Activated naive CD4-positive, alpha-beta T cell (primary cell): ENCODE measurements around the gene SOAT1.
A peak's percentile ranks its signal among the peaks of the same experiment; 100 is the strongest.
"Not testable (repeated sequence)": the region's sequence is repeated elsewhere in the genome, so short reads cannot be mapped to it uniquely, and the experiment has no call there.

Source experiments
- DNase-seq, 4 experiments: peaks; one replicate each; lab custom pipeline; 2025; lab: John Stamatoyannopoulos, UW

Gene SOAT1

GRCh38 chr1:179353546-179353945, 59.9 kb downstream of the SOAT1 start:
- DNase-seq: no peak

DNA sequence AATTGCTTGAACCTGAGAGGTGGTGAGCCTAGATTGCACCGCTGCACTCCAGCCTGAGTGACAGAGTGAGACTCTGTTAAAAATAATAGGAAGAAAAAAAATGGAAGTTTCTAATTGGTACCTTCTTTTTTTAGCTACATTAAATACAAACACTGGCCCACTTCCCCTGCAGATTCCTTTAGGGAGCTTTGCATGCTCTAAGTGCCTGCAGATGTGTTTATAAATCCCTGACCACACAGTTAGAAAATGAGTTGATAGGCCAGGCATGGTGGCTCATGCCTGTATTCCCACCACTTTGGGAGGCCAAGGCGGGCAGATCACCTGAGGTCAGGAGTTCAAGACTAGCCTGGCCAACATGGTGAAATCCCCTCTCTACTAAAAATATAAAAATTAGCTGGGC, 68.0 kb downstream of the SOAT1 start:
- not testable (repeated sequence) for DNase-seq

DNA sequence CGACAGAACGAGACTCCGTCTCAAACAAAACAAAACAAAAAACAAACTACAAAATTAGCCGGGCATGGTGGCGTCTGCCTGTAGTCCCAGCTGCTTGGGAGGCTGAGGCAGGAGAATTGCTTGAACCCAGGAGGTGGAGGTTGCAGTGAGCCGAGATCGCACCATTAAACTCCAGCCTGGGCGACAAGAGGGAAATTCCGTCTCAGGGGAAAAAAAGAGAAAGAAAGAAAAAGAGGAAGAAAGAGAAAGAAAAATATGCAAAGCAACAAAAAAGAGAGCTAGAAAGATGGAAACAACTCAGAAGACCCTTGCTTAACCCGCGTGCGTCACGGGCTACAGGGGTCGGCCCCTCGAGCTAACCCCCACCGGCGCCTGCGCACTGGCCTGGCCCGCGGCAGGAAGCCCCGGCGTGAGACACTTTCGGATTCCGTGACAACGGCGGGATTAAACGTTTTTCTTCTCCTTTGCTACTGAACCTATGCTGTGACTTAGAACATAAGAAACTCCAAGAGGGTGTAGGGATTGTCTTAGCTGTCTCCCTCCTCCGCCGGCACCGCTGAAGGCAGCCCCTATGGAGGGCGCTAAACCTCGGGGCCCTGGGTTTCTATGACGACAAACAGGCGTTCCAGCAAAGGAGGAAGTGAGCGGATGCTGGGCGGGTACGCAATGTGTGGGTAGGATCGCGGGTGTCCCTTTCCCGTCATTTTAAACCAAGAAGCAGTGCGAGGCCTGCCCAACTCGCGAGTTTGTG, 71.9 kb downstream of the SOAT1 start, which contains the start of gene AXDND1:
AXDND1 (plus strand) TSS at position 630 of the 751 bp plus-strand sequence. CDS start 539 bp downstream, outside the sequence.
- peak; percentile 67 to 86 (median 76) for DNase-seq

GRCh38 chr1:179366093-179366800, 72.7 kb downstream of the SOAT1 start:
- DNase-seq: no peak

DNA sequence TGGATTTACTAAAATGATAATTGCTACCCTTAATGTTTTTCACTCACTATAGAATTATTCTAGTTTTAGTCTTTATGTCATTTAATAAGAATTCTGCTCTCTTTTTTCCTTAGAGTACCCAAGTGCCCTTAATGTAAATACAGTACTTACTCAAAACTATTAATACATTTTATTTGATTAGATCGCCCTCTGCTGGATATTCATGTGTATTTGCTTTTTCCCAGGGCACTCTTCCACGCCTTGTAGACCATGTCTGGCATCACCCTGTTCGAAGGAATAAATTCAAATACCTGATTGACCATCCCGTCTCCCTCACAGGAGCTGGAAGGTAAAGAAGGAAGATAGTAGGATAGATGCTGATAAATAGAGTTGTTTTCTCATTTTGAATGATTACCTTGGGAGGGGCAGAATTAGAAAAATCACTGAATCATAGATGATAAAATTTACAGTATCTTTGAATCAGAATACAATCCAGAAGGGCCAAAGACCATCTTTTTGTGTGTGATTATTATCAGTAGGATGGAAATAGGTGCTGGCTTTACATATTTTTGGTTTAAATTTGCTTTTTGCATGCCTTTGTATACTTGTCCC, 76.2 kb downstream of the SOAT1 start:
- peak in 1 of 4 experiments; percentile 2 for DNase-seq

GRCh38 chr1:179372160-179372559, 78.6 kb downstream of the SOAT1 start:
- DNase-seq: no peak

- no peak for DNase-seq
Observed at GRCh38 chr1:179376223-179376622, 82.6 kb downstream of the SOAT1 start.

- no peak for DNase-seq
Observed at GRCh38 chr1:179380299-179380698, 86.7 kb downstream of the SOAT1 start.

DNA sequence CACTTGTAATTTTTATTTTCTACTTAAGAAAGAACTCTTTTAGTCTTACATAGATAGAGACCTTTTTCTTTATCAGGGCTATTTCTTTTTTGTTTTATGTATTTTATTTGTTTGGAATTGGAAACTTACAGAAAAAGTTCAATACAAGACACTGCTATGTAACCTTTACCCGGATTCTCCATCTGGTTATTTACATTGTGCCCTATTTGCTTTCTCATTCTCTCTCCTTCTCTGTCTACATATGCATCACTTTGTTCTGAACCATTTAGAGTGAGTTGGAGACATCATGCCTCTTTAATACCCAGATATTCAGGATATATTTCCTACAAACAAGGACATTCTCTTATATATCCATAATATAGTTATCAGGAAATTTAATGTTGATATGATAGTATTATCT, 90.4 kb downstream of the SOAT1 start:
- no peak for DNase-seq

- no peak for DNase-seq
Observed at GRCh38 chr1:179385510-179385909, 91.9 kb downstream of the SOAT1 start.

GRCh38 chr1:179393721-179394120, 100.1 kb downstream of the SOAT1 start:
- no peak for DNase-seq

GRCh38 chr1:179399399-179399798, 105.8 kb downstream of the SOAT1 start:
- DNase-seq: not testable (repeated sequence)
